Mesendoderm (in vitro differentiated cells): ENCODE measurements around the gene MGAM2.

ENCODE experiments used
- DNase-seq: peaks from one replicate; pipeline ENCODE4 v3.0.0; 2013
- H2AK5ac ChIP-seq: 2 replicates; pipeline ENCODE4 v1.6.1; 2013; ENCODE audit warnings: low read length, inconsistent platforms
- H2BK120ac ChIP-seq: 2 replicates; pipeline ENCODE4 v1.6.1; 2013; ENCODE audit warnings: low read depth, mild to moderate bottlenecking, low read length, moderate library complexity, mixed read lengths
- H2BK15ac ChIP-seq: replicated peaks from 2 replicates; pipeline ENCODE4 v1.6.1; 2013; ENCODE audit warnings: low read depth, mild to moderate bottlenecking, moderate library complexity
- H2BK5ac ChIP-seq: 2 replicates; pipeline ENCODE4 v1.6.1; 2013; ENCODE audit warnings: low read length, inconsistent platforms
- H3K18ac ChIP-seq: 2 replicates; pipeline ENCODE4 v1.6.1; 2013; ENCODE audit warnings: mild to moderate bottlenecking, low read length, mixed read lengths
- H3K23ac ChIP-seq: one replicate; pipeline ENCODE4 v1.6.1; 2013; ENCODE audit warnings: low read length
- H3K27ac ChIP-seq: 2 replicates; pipeline ENCODE4 v1.5.1; 2013; ENCODE audit warnings: low read depth, mild to moderate bottlenecking, inconsistent platforms, low read length, moderate library complexity
- H3K27me3 ChIP-seq: 2 replicates; pipeline ENCODE4 v1.6.1; 2013; ENCODE audit warnings: low read length, control low read depth, mild to moderate bottlenecking, inconsistent platforms; ENCODE audit not compliant: insufficient read depth, poor library complexity
- H3K36me3 ChIP-seq: 2 replicates; pipeline ENCODE4 v1.6.1; 2013; ENCODE audit warnings: low read length, inconsistent platforms; ENCODE audit not compliant: control insufficient read depth, insufficient read depth
- H3K4ac ChIP-seq: one replicate; pipeline ENCODE4 v1.6.1; 2013; ENCODE audit warnings: low read depth, mild to moderate bottlenecking, low read length, moderate library complexity
- H3K4me1 ChIP-seq: 2 replicates; pipeline ENCODE4 v1.6.1; 2013; ENCODE audit warnings: low read depth, low read length, inconsistent platforms; ENCODE audit not compliant: control insufficient read depth
- H3K4me2 ChIP-seq: 2 replicates; pipeline ENCODE4 v1.6.1; 2013; ENCODE audit warnings: low read length
- H3K4me3 ChIP-seq: 2 replicates; pipeline ENCODE4 v1.5.1; 2013; ENCODE audit warnings: mild to moderate bottlenecking, low read length
- H3K56ac ChIP-seq: one replicate; pipeline ENCODE4 v1.6.1; 2013; ENCODE audit warnings: low read length
- H3K79me1 ChIP-seq: 2 replicates; pipeline ENCODE4 v1.6.1; 2013; ENCODE audit warnings: low read length, inconsistent platforms
- H3K79me2 ChIP-seq: 2 replicates; pipeline ENCODE4 v1.6.1; 2013; ENCODE audit warnings: mild to moderate bottlenecking, low read length; ENCODE audit not compliant: control insufficient read depth, insufficient read depth
- H3K9ac ChIP-seq: 2 replicates; pipeline ENCODE4 v1.6.1; 2013; ENCODE audit warnings: low read length, inconsistent platforms
- H4K5ac ChIP-seq: one replicate; pipeline ENCODE4 v1.6.1; 2013; ENCODE audit warnings: low read length
- H4K8ac ChIP-seq: one replicate; pipeline ENCODE4 v1.6.1; 2013; ENCODE audit warnings: low read depth, mild to moderate bottlenecking, control low read depth, low read length, moderate library complexity
- WGBS: extraction: QIAGEN DNeasy Blood & Tissue Kit; methylation state at CpG from one replicate; pipeline ENCODE4 v1.1.7; 2013; ENCODE audit warnings: low lambda C conversion rate, missing lambda C conversion rate; ENCODE audit not compliant: insufficient coverage; ENCODE audit errors: extremely low coverage; 5-methylcytosine and 5-hydroxymethylcytosine counted together

The MGAM2 gene

DNA sequence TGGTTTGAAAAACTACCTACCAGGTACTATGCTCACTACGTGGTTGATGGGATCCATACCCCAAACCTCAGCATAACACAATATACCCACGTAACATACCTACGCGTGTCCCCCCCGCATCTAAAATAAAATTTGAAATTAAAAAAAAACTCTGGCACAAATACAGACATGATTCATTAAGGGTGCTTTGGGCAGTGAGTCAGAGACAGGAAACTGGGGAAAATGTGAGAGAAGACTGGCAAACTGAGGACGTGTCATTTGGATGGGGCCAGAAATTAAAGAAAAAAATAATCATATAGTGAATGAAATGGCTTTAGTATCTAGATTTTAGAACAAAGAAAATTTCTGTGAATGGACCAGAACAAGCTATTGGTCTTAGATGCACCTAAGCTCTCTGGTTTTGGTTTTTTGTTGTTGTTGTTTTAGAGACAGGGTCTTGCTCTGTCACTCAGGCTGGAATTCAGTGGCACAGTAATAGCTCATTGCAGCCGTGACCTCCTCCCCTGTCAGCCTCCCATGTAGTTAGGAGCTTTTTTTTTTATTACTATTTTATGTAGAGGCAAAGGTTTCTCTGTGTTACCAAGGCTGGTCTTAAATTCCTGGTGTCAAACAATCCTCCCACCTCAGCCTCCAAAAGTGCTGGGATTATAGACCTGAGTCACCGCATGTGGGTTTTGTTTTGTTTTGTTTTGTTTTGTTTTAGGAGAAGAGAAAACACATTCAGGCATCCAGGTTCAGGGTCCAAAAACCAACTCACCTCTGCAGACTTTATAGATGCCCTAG lies 152.3 kb downstream of the MGAM2 start:
- no peaks in the 10 kb centered on the region for H3K79me1 ChIP-seq
- H3K4me1 ChIP-seq: no peaks in the 10 kb centered on the region
- no peak overlapping the region for H3K4ac ChIP-seq
- no peak overlapping the region for H3K4me3 ChIP-seq
- H2BK15ac ChIP-seq: no peak overlapping the region
- no peak overlapping the region for H2AK5ac ChIP-seq
- no peaks in the 10 kb centered on the region for H3K36me3 ChIP-seq
- H3K27me3 ChIP-seq: no peaks in the 10 kb centered on the region
- H3K79me2 ChIP-seq: no peaks in the 10 kb centered on the region
- H3K56ac ChIP-seq: no peak overlapping the region
- no peak overlapping the region for H3K9ac ChIP-seq
- H2BK5ac ChIP-seq: no peak overlapping the region
- H4K8ac ChIP-seq: no peak overlapping the region
- WGBS: no CpG with 5 or more reads among the region's 8 CpGs
- no peak overlapping the region for H3K27ac ChIP-seq
- no peak overlapping the region for H3K4me2 ChIP-seq
- H3K18ac ChIP-seq: no peak overlapping the region
- H3K23ac ChIP-seq: no peak overlapping the region
- no peak overlapping the region for H4K5ac ChIP-seq
- DNase-seq: no peak
- H2BK120ac ChIP-seq: no peak overlapping the region
